D721Med (cell line): ENCODE data around the gene OBI1.

Experiments
- DNase-seq: peaks from one replicate; pipeline ENCODE4 v3.0.0; 2011; ENCODE audit warnings: low spot score; ENCODE audit not compliant: insufficient read length
- FAIRE-seq: peaks from 2 replicates; lab custom pipeline; 2011; peaks lifted over from hg19 to GRCh38; lab: Jason Lieb, UNC
- CTCF ChIP-seq: IDR thresholded peaks from 2 replicates; pipeline ENCODE4 v1.5.1; 2012; ENCODE audit warnings: mild to moderate bottlenecking, control low read depth; ENCODE audit not compliant: insufficient read depth; ENCODE audit errors: missing control alignments

OBI1 gene

GRCh38 chr13:78638216-78638615, 20.7 kb downstream of the OBI1 start:
- TF ChIP-seq CTCF = no peak
- FAIRE-seq = no peak
- DNase-seq = no peak

GRCh38 chr13:78636495-78636894, 22.5 kb downstream of the OBI1 start:
- no peak for TF ChIP-seq CTCF
- no peak for DNase-seq
- no peak for FAIRE-seq

- no peak for TF ChIP-seq CTCF
- FAIRE-seq (no peak), DNase-seq (no peak)
Measured at GRCh38 chr13:78632996-78633395, 26.0 kb downstream of the OBI1 start.

- no peak for TF ChIP-seq CTCF
- DNase-seq = no peak
- FAIRE-seq = no peak
Measured at GRCh38 chr13:78631077-78631476, 27.9 kb downstream of the OBI1 start.

GRCh38 chr13:78630511-78630910, 28.4 kb downstream of the OBI1 start:
- FAIRE-seq (no peak), DNase-seq (no peak)
- no peak for TF ChIP-seq CTCF

GRCh38 chr13:78625384-78625783, 33.6 kb downstream of the OBI1 start:
- FAIRE-seq = no peak
- no peak for DNase-seq
- no peak for TF ChIP-seq CTCF

- FAIRE-seq = no peak
- no peak for DNase-seq
- TF ChIP-seq CTCF = no peak
Measured at GRCh38 chr13:78623132-78623531, 35.8 kb downstream of the OBI1 start.
